Neural cell (in vitro differentiated cells): ENCODE results near the gene RAB1B. TPM values are rescaled to one million over a fixed set of nuclear protein-coding genes. Genes with fewer than 3 reads are reported as not detected.

Experiments used
- H2AFZ ChIP-seq: fragments of 200-600, 300-800 bp; sonication (generic), shearing (Covaris generic); 2 replicates; pipeline ENCODE4 v1.6.0; 2014; ENCODE audit warnings: low read depth, mild to moderate bottlenecking, antibody characterized with exemption, low read length, moderate library complexity
- H3F3A ChIP-seq: fragments of 200-600 bp; shearing (Covaris generic); 2 replicates; pipeline ENCODE4 v1.6.1; 2016; ENCODE audit warnings: mild to moderate bottlenecking, moderate library complexity, mixed read lengths, antibody characterized with exemption, low read length; ENCODE audit not compliant: insufficient read depth, poor library complexity, severe bottlenecking
- H3K27ac ChIP-seq: fragments of 200-600, 300-800 bp; sonication (generic), shearing (Covaris generic); 2 replicates; pipeline ENCODE4 v1.5.1; 2014; ENCODE audit warnings: mild to moderate bottlenecking, low read length, moderate library complexity
- H3K27me3 ChIP-seq: fragments of 300-800, 200-600 bp; sonication (generic), shearing (Covaris generic); 2 replicates; pipeline ENCODE4 v1.6.0; 2014; ENCODE audit warnings: mild to moderate bottlenecking, low read depth, low read length, moderate library complexity; ENCODE audit not compliant: insufficient read depth
- H3K36me3 ChIP-seq: fragments of 300-800, 200-600 bp; sonication (generic), shearing (Covaris generic); 2 replicates; pipeline ENCODE4 v1.5.1; 2014; ENCODE audit warnings: mild to moderate bottlenecking, antibody characterized with exemption, low read length, moderate library complexity; ENCODE audit not compliant: insufficient read depth
- H3K4me2 ChIP-seq: fragments of 300-800, 200-600 bp; sonication (generic), shearing (Covaris generic); 2 replicates; pipeline ENCODE4 v1.6.0; 2014; ENCODE audit warnings: mild to moderate bottlenecking, low read length
- H3K4me3 ChIP-seq: fragments of 300-800, 200-600 bp; sonication (generic), shearing (Covaris generic); 2 replicates; pipeline ENCODE4 v1.5.1; 2014; ENCODE audit warnings: mild to moderate bottlenecking, low read length, moderate library complexity
- H3K79me2 ChIP-seq: fragments of 200-600 bp; shearing (Covaris generic); replicated peaks from 2 replicates; pipeline ENCODE4 v1.6.0; 2014; ENCODE audit warnings: mild to moderate bottlenecking, low read length, moderate library complexity; ENCODE audit not compliant: insufficient read depth
- H3K9ac ChIP-seq: fragments of 300-800, 200-600 bp; sonication (generic), shearing (Covaris generic); 2 replicates; pipeline ENCODE4 v1.6.1; 2016; ENCODE audit warnings: mild to moderate bottlenecking, low read length, mixed read lengths
- H3K9me2 ChIP-seq: fragments of 200-600 bp; shearing (Covaris generic); 2 replicates; pipeline ENCODE4 v1.6.1; 2016; ENCODE audit warnings: mild to moderate bottlenecking, low read length, mixed read lengths; ENCODE audit not compliant: insufficient read depth
- H3K9me3 ChIP-seq: fragments of 200-600, 300-800 bp; sonication (generic), shearing (Covaris generic); 2 replicates; pipeline ENCODE4 v1.6.1; 2016; ENCODE audit warnings: mild to moderate bottlenecking, mixed run types, low read length, moderate library complexity, mixed read lengths
- H4K20me1 ChIP-seq: fragments of 200-600 bp; shearing (Covaris generic); 2 replicates; pipeline ENCODE4 v1.6.1; 2016; ENCODE audit warnings: mild to moderate bottlenecking, mixed run types; ENCODE audit not compliant: insufficient read depth
- CTCF ChIP-seq: fragments of 450-650 bp; IDR thresholded peaks from 2 replicates; pipeline ENCODE4 v1.5.1; 2014; ENCODE audit warnings: antibody characterized with exemption, mild to moderate bottlenecking, moderate library complexity; ENCODE audit not compliant: poor library complexity, severe bottlenecking
- EP300 ChIP-seq: fragments of 450-650 bp; conservative IDR thresholded peaks from 2 replicates; pipeline ENCODE4 v1.6.1; 2014; ENCODE audit warnings: antibody characterized with exemption, mild to moderate bottlenecking, moderate library complexity; ENCODE audit not compliant: poor library complexity, severe bottlenecking
- EZH2 ChIP-seq: fragments of 200-600, 300-800 bp; shearing (Covaris generic), sonication (generic); IDR thresholded peaks from 2 replicates; pipeline ENCODE4 v1.6.1; 2014; ENCODE audit warnings: antibody characterized with exemption, low read length, borderline replicate concordance, mild to moderate bottlenecking; ENCODE audit not compliant: insufficient read depth, poor library complexity, severe bottlenecking
- MXI1 ChIP-seq: fragments of 450-650 bp; conservative IDR thresholded peaks from 2 replicates; pipeline ENCODE4 v1.6.1; 2014; ENCODE audit warnings: antibody characterized with exemption, mild to moderate bottlenecking; ENCODE audit not compliant: poor library complexity, severe bottlenecking
- POLR2AphosphoS5 ChIP-seq: IDR thresholded peaks from 2 replicates; pipeline ENCODE4 v1.6.1; 2012
- RAD21 ChIP-seq: fragments of 450-650 bp; conservative IDR thresholded peaks from 2 replicates; pipeline ENCODE4 v1.6.1; 2014; ENCODE audit warnings: antibody characterized with exemption, mild to moderate bottlenecking, moderate library complexity
- REST ChIP-seq: IDR thresholded peaks from 2 replicates; pipeline ENCODE4 v1.6.1; 2012; ENCODE audit warnings: borderline replicate concordance
- SMC3 ChIP-seq: fragments of 450-650 bp; conservative IDR thresholded peaks from 2 replicates; pipeline ENCODE4 v1.6.1; 2014; ENCODE audit warnings: antibody characterized with exemption, mild to moderate bottlenecking, moderate library complexity; ENCODE audit not compliant: poor library complexity
- TAF1 ChIP-seq: IDR thresholded peaks from 2 replicates; pipeline ENCODE4 v1.6.1; 2012; ENCODE audit warnings: low read depth
- polyA plus RNA-seq: library from polyadenylated mRNA; depleted of rRNA; stranded (reverse); fragments of >200 nt; gene quantifications from 2 replicates; pipeline ENCODE4 v1.2.3, GENCODE V29; 2014

RAB1B gene
- polyA plus RNA-seq, 1 donor from 2014 or later, result 27.2 TPM

- Histone ChIP-seq H3K9me2 (no peaks in the 10 kb centered on the region), H3K4me3 (no peak overlapping the region), H3K4me2 (no peak overlapping the region), H3K27ac (no peak overlapping the region), H4K20me1 (no peaks in the 10 kb centered on the region), H3K27me3 (peaks cover 32% of the 10 kb centered on the region), H2AFZ (no peak overlapping the region), H3K79me2 (peaks cover 2% of the 10 kb centered on the region), H3K9me3 (no peaks in the 10 kb centered on the region), H3K9ac (no peak overlapping the region), H3F3A (no peaks in the 10 kb centered on the region), H3K36me3 (no peaks in the 10 kb centered on the region)
- TF ChIP-seq EZH2 (no peak), REST (no peak), EP300 (no peak), POLR2AphosphoS5 (no peak), MXI1 (no peak), RAD21 (no peak), SMC3 (no peak), TAF1 (no peak), CTCF (no peak)
These were observed 24.9 kb downstream of the RAB1B start for GRCh38 chr11:66293352-66293751.

- no peak for TF ChIP-seq EP300
- no peak for TF ChIP-seq MXI1
- no peak for TF ChIP-seq REST
- no peak for TF ChIP-seq CTCF
- no peak for TF ChIP-seq RAD21
- TF ChIP-seq TAF1, result no peak
- TF ChIP-seq SMC3, result no peak
- H3K27ac ChIP-seq, result no peak overlapping the region
- no peak overlapping the region for H2AFZ ChIP-seq
These were observed 25.6 kb downstream of the RAB1B start for GRCh38 chr11:66293777-66294625.

More at GRCh38 chr11:66293777-66294625, 25.6 kb downstream of the RAB1B start:
- H3K4me2 ChIP-seq, result no peak overlapping the region
- no peaks in the 10 kb centered on the region for H4K20me1 ChIP-seq
- H3F3A ChIP-seq, result no peaks in the 10 kb centered on the region
- no peaks in the 10 kb centered on the region for H3K9me2 ChIP-seq
- H3K9me3 ChIP-seq, result no peaks in the 10 kb centered on the region
- H3K4me3 ChIP-seq, result no peak overlapping the region
- peaks cover 32% of the 10 kb centered on the region for H3K27me3 ChIP-seq
- H3K9ac ChIP-seq, result no peak overlapping the region
- no peaks in the 10 kb centered on the region for H3K36me3 ChIP-seq
- no peaks in the 10 kb centered on the region for H3K79me2 ChIP-seq
